ENCODE measurements around the gene CHIT1. TPM values are rescaled to one million over a fixed set of nuclear protein-coding genes. Genes with fewer than 3 reads are reported as not detected.

CHIT1 gene
- total and polyA plus RNA-seq, 2 of the 8 experiments (the other 6 are each of a cell fraction or from before 2014, with no cell fraction given): not detected

DNA sequence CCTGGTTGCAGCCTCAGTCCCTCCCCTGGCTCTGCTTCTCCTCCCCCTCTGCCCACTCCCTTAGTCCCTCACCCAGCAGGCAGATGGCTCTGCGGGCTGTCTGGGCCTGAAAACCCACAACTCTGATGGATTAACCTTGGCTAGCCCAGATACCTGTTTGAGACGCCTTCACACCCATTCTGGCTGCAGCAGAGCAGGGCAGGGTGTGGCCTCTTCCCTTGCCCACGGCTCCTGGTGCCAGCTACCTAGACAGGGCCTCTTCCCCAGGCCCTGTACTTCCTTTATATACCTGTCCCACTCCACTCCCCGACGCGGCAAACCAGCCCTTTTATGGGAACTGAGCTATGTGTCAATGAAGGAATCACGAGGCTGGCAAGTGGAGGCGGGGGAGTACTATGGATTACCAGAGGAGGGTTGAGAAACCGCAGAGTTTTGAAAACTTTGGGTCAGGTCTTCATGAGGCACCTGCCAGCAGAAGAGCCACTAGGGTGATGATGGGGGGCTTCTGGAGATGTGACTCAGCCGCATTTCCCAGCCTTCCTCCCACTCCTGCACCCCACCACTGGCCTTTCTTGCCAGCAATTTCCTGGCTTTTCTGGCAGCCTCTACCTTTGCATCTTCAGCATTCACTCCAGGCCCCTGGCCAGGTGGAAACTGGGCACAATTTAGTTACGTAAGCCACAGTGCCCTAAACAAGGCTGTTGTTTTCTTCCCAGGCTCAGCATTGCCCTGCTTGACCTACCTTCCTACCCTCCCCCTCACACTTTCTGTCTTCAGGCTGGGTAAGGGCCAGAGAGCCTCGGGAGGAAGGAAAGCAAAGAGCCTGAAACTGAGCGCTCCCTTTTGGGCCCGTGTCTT lies 42.8 kb downstream of the CHIT1 start, which contains the start of gene CHI3L1:
TSS of gene CHI3L1 (minus strand) at position 259 of the 858 bp plus-strand sequence. CDS start at position 178, 81 bp downstream.
- H3K27me3 ChIP-seq (replicated peaks in 1 of 4; ENCODE audit: control insufficient read depth in 3 of 4, extremely low read depth in 1 of 4, insufficient read depth in 3 of 4, low read length in 3 of 4): no peaks in the 10 kb centered on the region
- no peaks in the 10 kb centered on the region for H3K79me2 ChIP-seq (ENCODE audit: control insufficient read depth in 1 of 2, insufficient read depth in 2 of 2, low read length in 2 of 2)
- H3K4me3 ChIP-seq (ENCODE audit: extremely low read depth in 1 of 4, insufficient read depth in 2 of 4, low read depth in 3 of 4, low read length in 4 of 4): no peak within 1 kb of the TSS
- peak within 1 kb of the TSS; percentile 55 for H3K18ac ChIP-seq (ENCODE audit: extremely low read depth, low read length)
- no peak within 1 kb of the TSS for H3K23ac ChIP-seq (ENCODE audit: insufficient read length)
- H4K8ac ChIP-seq (ENCODE audit: extremely low read depth, insufficient read depth, low read length): peak within 1 kb of the TSS; percentile 74
- ChIA-PET CTCF (ENCODE audit: partially characterized antibody) (interaction anchor here (0.6 to 6.1 kb wide), 12 partner anchors 14 to 301 kb away, joined by 3 to 64 read pairs (median 4); partner anchors contain the start of genes ADORA1 and MYBPH), POLR2A (ENCODE audit: partially characterized antibody) (interaction anchor here (1.2 kb wide), 1 partner anchor 180 kb away, joined by 3 read pairs; the partner anchor contains the start of gene TMEM183A)
- H2BK15ac ChIP-seq (ENCODE audit: low read length): peak within 1 kb of the TSS; percentile 55
- peak within 1 kb of the TSS; percentile 45 for H2BK120ac ChIP-seq (replicated peaks; ENCODE audit: low read depth, low read length)
- peak within 1 kb of the TSS; percentile 66 for H3K4ac ChIP-seq (replicated peaks; ENCODE audit: insufficient read length, low read depth, low read length)
- H3K9me3 ChIP-seq (ENCODE audit: insufficient read depth in 2 of 2, low read depth in 1 of 2, low read length in 1 of 2): no peaks in the 10 kb centered on the region
- H4K20me1 ChIP-seq (replicated peaks in 1 of 2; ENCODE audit: control insufficient read depth in 1 of 2, insufficient read depth in 2 of 2, low read length in 2 of 2): no peaks in the 10 kb centered on the region
- H3K23me2 ChIP-seq (ENCODE audit: low read depth, low read length): no peaks in the 10 kb centered on the region
- no peak within 1 kb of the TSS for H2AK5ac ChIP-seq (ENCODE audit: low read depth, low read length)
- no peak within 1 kb of the TSS for H3K56ac ChIP-seq (replicated peaks; ENCODE audit: insufficient read length, low read depth, low read length)
- H4K5ac ChIP-seq (ENCODE audit: insufficient read length, low read depth, low read length): no peak within 1 kb of the TSS
- no peaks in the 10 kb centered on the region for H3K79me1 ChIP-seq (ENCODE audit: low read depth, low read length)
- 46% methylated on average over 14 of the region's 14 CpGs; no CpG with 5 or more reads in 1 of the 2 experiments for WGBS, 2 experiments (ENCODE audit: extremely low coverage in 1 of 2, insufficient coverage in 1 of 2, insufficient read length in 1 of 2, insufficient replicate concordance in 2 of 2, low coverage in 1 of 2, low lambda C conversion rate in 2 of 2, missing lambda C conversion rate in 1 of 2)
- no peak within 1 kb of the TSS for H3K27ac ChIP-seq (ENCODE audit: low read depth, low read length)
- no peak within 1 kb of the TSS for H3K14ac ChIP-seq (ENCODE audit: insufficient read length)
- peak within 1 kb of the TSS; percentile 72 for H4K91ac ChIP-seq (replicated peaks; ENCODE audit: insufficient read length, low read length)
- peak within 1 kb of the TSS; percentile 87; the same call in 1 of the 2 replicates for H2BK20ac ChIP-seq (ENCODE audit: low read length)
- no peak within 1 kb of the TSS; a peak in 1 of 7 replicates for H3K9ac ChIP-seq (replicated peaks in 1 of 4; ENCODE audit: extremely low read depth in 1 of 4, low read depth in 3 of 4, low read length in 3 of 4)
- H2AFZ ChIP-seq (ENCODE audit: low read length): peak within 1 kb of the TSS; percentile 94
- TF ChIP-seq E2F6 (IDR thresholded peaks at IDR 0.05): peak; percentile 15; the same call in 1 of the 2 replicates
- TF ChIP-seq EZH2 (IDR thresholded peaks at IDR 0.05; ENCODE audit: low read depth, low read length, severe bottlenecking): no peak
- no peak for TF ChIP-seq CREB1 (IDR thresholded peaks at IDR 0.05)
- no peak within 1 kb of the TSS for H2BK5ac ChIP-seq (ENCODE audit: low read depth, low read length)
- no peaks in the 10 kb centered on the region for H3K36me3 ChIP-seq (ENCODE audit: control insufficient read depth in 2 of 4, insufficient read depth in 4 of 4, low read length in 3 of 4)
- peaks cover 6 to 17% (median 11%) of the 10 kb centered on the region in 4 experiments for H3K4me1 ChIP-seq (replicated peaks in 1 of 4; ENCODE audit: control insufficient read depth in 3 of 4, insufficient read depth in 4 of 4, low read length in 3 of 4)
- H3K4me2 ChIP-seq (ENCODE audit: insufficient read depth in 1 of 2, low read depth in 2 of 2, low read length in 2 of 2): peak within 1 kb of the TSS; percentile 31 to 59; a peak in 3 of 4 replicates
- DNase-seq (ENCODE audit: low read depth in 1 of 2, low spot score in 2 of 2) (no peak), FAIRE-seq (no peak)
- peak within 1 kb of the TSS; percentile 30; the same call in 1 of the 2 replicates for H2BK12ac ChIP-seq (ENCODE audit: low read depth, low read length)

Measured in H1 (cell line).